ENCODE measurements around the gene POLR3H.

Gene POLR3H

DNA sequence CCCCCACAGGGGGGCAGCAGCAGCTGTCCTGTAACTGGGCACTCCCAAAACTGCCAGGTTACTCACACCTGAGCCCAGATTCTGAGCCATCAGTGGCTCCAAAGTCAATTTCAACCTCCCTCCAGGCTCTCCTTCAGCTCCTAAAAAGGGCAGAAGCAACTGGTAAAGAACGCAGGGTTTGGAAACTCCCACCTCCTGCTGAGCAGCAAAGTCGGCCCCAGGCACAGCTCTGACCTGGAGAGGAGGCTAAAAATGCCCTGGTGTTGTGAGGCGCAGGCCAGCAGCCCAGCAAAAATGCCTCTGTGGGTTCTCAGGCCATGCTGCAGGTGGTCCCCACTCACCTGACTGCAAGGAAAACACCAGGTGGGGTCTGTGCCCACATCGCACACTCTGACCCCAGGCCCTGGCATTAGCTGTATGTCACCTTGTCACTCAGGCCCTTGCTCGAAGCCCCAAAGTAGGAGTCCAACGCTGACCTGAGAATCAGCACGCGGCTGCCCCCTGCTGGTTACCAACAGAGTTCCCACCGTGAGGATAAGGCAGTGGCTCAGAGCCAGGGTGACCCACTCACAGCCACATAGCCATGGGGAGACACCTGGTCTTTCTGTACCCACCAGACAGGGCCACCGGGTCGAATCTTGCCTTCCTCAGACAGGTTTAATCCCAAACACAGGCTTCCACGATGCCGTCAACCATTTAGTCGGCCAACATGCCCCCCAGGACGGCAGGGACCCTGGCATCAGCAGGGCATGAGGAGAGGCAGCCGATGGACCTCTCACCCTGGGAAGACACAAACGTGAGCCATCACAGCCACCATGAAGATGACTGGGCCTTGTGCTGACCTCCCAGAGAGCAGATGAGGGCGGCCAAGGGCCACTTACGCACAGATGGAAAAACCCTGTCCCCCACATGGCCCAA is 11.1 kb downstream of the POLR3H start:
- Histone ChIP-seq H3K9ac (ENCODE audit: low read depth, low read length) (no peak overlapping the region), H3K4me1 (ENCODE audit: control insufficient read depth, insufficient read depth, low read length) (no peaks in the 10 kb centered on the region), H3K36me3 (ENCODE audit: insufficient read depth, low read length) (peaks cover 53% of the 10 kb centered on the region), H3K27me3 (ENCODE audit: control insufficient read depth, insufficient read depth, low read length) (no peaks in the 10 kb centered on the region), H3K9me3 (replicated peaks; ENCODE audit: low read length) (no peaks in the 10 kb centered on the region), H3K4me2 (ENCODE audit: low read length) (no peak overlapping the region), H3K4me3 (ENCODE audit: low read length) (no peak overlapping the region)

DNA sequence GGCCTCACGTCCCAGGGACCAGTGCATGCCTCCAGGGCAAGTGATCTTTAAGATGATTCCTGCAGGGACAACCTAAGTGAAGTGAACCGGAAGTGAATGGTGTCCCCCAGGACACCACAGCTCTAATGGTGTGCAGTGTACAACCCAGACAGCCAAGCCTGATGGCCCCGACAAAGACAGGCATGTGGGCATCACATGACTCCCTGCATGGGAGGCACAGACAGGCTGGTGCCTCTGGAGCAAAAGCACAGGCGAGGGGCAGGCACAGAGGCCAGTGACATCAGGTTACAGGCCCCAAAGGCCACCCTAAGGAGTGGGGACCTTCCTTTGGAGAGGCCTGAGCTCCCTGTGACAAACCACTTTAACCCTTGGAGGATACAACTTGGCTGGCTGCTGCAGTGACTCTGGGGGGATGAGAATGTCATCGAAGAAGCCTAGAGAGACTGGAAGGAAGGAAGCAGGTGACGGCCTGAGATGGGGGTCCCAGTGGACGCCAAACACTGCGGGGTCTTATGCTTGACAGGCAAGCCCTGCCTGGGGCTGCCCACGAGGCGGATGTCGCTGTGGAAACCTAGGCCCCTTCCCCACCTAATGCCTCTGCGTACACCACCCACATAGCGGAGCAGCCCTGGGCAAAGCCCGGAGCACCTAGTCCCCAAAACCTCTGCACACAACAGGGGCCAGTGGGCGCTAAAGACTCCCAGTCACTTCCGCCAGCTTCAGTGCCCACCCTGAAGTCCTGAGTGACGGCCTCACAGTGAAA is 12.4 kb downstream of the POLR3H start:
- peaks cover 58% of the 10 kb centered on the region for H3K36me3 ChIP-seq (ENCODE audit: insufficient read depth, low read length)
- H3K4me3 ChIP-seq (ENCODE audit: low read length): no peak overlapping the region
- no peak overlapping the region for H3K4me2 ChIP-seq (ENCODE audit: low read length)

DNA sequence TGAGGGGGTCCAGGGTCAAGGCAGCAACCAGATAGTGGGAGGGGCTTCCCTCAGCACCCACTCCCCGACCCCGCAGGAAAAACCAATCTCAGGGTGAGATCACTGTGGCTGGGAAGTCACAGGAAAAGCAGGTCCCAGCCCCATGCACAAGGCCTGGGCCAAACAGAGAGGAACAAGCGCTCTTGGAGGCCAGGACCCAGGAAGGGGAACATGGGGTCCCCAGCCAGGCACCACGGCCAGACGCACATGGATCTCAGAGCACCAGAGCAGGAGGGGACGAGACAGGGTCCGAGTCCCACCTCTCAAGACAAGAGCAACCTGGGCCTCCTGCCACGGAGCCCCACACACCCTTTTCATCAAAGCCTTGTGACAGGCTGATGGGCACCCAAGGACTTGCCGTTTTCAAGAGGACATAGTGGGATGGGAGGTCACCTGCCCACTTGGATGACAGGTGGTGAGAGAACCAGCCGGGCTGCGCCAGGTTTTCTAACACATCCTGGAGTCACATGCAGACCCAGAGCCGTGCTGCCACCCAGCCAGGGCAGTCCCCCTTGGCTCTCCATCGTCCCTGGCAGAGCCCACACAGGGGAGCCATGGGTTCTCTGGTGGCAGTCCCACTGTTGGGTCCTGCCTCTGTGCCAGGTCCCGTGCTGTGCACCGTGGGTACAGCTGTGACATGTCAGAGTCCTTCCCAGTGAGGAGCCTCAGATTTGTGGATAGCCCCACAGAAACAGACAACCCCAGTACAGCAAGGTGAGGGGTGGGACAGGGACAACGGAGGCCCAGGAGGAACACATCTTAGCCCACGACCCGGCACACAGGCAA is 13.2 kb downstream of the POLR3H start:
- Histone ChIP-seq H3K4me1 (ENCODE audit: control insufficient read depth, insufficient read depth, low read length) (no peaks in the 10 kb centered on the region), H3K36me3 (ENCODE audit: insufficient read depth, low read length) (peaks cover 66% of the 10 kb centered on the region), H3K9me3 (replicated peaks; ENCODE audit: low read length) (no peaks in the 10 kb centered on the region), H3K27me3 (ENCODE audit: control insufficient read depth, insufficient read depth, low read length) (no peaks in the 10 kb centered on the region), H3K4me2 (ENCODE audit: low read length) (no peak overlapping the region), H3K9ac (ENCODE audit: low read depth, low read length) (no peak overlapping the region), H3K4me3 (ENCODE audit: low read length) (no peak overlapping the region)

More for the DNA sequence above, 12.4 kb downstream of the POLR3H start:
- Histone ChIP-seq H3K4me1 (ENCODE audit: control insufficient read depth, insufficient read depth, low read length) (no peaks in the 10 kb centered on the region), H3K9me3 (replicated peaks; ENCODE audit: low read length) (no peaks in the 10 kb centered on the region), H3K27me3 (ENCODE audit: control insufficient read depth, insufficient read depth, low read length) (no peaks in the 10 kb centered on the region), H3K9ac (ENCODE audit: low read depth, low read length) (no peak overlapping the region)

DNA sequence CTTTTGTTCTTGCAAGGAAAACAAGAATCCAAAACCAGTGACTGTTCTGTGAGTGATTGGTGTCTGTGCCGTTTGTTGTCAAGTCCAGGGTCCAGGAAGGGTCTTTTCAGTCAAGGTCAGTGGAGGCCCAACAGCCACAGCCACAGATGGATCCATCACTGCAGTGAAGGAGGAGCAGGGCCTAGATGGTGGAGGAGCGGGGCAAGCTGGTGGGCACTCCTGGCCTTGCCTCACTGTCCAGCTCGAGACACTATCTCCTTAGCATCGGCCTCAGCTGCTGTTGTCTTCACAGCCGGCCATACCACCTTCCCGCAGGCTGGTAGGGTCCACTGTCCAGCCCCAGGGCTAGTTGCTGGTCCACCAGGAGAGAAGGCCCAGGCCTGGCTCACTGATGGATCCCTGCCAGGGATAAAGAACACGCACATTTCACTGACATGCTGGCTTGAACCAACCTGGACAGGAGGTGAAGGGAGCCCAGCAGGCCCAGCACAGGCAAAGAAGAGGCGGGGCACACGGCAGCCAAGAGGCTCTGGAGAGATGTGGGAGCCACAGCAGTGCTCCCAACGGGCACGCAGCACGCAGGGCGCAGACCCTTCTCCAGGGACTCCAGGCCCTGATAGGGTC is 15.2 kb downstream of the POLR3H start:
- H3K4me3 ChIP-seq (ENCODE audit: low read length): no peak overlapping the region
- no peak overlapping the region for H3K9ac ChIP-seq (ENCODE audit: low read depth, low read length)
- H3K36me3 ChIP-seq (ENCODE audit: insufficient read depth, low read length): peaks cover 82% of the 10 kb centered on the region
- peaks cover 9% of the 10 kb centered on the region for H3K4me1 ChIP-seq (ENCODE audit: control insufficient read depth, insufficient read depth, low read length)
- H3K27me3 ChIP-seq (ENCODE audit: control insufficient read depth, insufficient read depth, low read length): no peaks in the 10 kb centered on the region
- H3K4me2 ChIP-seq (ENCODE audit: low read length): no peak overlapping the region
- H3K9me3 ChIP-seq (replicated peaks; ENCODE audit: low read length): no peaks in the 10 kb centered on the region

DNA sequence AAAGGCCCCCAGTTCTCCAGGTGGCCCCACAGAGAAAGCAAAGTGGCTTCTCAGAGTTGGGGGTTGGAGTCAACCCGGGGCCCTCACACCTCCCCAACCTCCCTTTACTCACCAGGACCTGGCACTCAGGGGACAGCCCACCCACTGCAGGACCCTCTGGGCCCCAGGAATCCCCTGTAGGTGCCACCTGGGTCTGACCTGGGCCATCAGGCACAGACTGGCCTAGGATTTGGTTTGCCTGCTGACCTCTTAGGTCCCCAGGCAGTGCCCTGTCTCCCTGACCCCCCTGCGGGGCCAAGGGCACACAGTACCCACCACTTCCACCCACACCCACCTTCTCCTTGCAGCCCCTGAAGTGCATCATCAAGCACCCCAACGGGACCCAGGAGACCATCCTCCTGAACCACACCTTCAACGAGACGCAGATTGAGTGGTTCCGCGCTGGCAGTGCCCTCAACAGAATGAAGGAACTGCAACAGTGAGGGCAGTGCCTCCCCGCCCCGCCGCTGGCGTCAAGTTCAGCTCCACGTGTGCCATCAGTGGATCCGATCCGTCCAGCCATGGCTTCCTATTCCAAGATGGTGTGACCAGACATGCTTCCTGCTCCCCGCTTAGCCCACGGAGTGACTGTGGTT is 16.0 kb downstream of the POLR3H start:
- Histone ChIP-seq H3K36me3 (ENCODE audit: insufficient read depth, low read length) (peaks cover 79% of the 10 kb centered on the region), H3K9ac (ENCODE audit: low read depth, low read length) (no peak overlapping the region)

DNA sequence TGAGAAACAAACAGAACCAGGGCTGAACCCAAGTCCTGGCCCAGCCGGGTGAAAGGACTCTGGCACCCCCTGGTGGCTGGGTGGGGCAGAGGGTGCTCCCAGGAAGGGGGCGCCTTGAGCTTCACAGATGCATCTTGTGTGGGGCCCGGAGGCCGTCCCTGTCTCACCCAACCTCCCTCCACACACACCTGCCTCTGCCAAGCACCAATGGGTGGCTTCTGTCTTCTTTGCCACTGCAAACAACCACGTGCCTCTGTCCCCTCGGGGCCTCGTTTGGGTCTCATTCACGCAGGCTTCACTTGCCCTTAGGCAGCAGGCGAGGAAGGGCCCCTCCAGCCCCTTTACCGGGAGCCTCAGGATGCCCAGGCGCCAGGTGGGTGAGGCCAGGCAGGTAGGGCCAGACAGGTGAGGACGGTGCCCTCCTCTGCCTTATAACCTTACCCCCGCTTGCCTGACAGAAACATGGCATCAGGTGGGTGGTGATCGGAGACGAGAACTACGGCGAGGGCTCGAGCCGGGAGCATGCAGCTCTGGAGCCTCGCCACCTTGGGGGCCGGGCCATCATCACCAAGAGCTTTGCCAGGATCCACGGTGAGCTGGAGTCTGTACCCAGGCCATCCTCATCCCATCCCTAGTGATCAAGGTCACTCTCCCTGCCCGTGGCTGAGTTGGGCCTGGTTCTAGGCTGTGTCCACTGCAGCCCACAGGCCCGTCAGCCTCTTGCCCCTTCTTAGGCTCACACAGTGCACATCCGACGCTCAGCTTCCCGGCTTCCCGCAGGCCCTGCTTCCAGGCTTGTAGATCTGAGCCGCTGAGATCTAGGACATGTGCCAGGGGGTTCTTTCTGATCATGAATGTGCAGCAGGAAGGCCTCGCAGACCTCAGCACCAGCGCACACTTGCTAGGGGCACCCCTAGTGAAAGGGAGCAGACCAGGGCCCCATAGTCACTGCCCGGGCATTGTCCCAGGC is 17.2 kb downstream of the POLR3H start:
- Histone ChIP-seq H3K9me3 (replicated peaks; ENCODE audit: low read length) (no peaks in the 10 kb centered on the region), H3K4me2 (ENCODE audit: low read length) (no peak overlapping the region), H3K36me3 (ENCODE audit: insufficient read depth, low read length) (peaks cover 76% of the 10 kb centered on the region), H3K9ac (ENCODE audit: low read depth, low read length) (no peak overlapping the region), H3K4me1 (ENCODE audit: control insufficient read depth, insufficient read depth, low read length) (peaks cover 18% of the 10 kb centered on the region), H3K27me3 (ENCODE audit: control insufficient read depth, insufficient read depth, low read length) (no peaks in the 10 kb centered on the region), H3K4me3 (ENCODE audit: low read length) (no peak overlapping the region)

More for the DNA sequence above, 16.0 kb downstream of the POLR3H start:
- Histone ChIP-seq H3K4me2 (ENCODE audit: low read length) (no peak overlapping the region), H3K9me3 (replicated peaks; ENCODE audit: low read length) (no peaks in the 10 kb centered on the region), H3K4me1 (ENCODE audit: control insufficient read depth, insufficient read depth, low read length) (peaks cover 17% of the 10 kb centered on the region), H3K27me3 (ENCODE audit: control insufficient read depth, insufficient read depth, low read length) (no peaks in the 10 kb centered on the region), H3K4me3 (ENCODE audit: low read length) (no peak overlapping the region)

DNA sequence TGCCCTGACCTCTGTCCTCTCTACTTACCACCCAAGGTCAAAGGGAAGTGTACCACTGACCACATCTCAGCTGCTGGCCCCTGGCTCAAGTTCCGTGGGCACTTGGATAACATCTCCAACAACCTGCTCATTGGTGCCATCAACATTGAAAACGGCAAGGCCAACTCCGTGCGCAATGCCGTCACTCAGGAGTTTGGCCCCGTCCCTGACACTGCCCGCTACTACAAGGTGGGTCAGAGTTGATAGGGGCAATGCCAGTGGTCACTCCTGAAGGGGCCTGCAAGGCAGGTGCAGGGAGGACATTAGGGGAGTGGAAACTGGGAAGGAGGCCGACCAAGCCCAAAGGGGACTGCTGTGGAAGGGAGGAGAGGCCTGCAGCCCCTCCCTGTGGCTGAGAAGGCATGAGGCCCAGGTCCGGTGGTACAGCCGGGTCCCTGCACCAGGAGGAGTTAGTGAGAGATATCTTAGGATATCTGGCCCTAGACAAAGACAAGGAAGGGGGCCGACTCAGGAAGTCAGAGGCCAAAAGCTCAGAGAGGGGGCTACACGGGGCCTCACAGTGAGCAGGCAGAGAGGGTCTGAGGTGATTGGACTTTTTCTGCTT is 17.9 kb downstream of the POLR3H start:
- Histone ChIP-seq H3K27me3 (ENCODE audit: control insufficient read depth, insufficient read depth, low read length) (no peaks in the 10 kb centered on the region), H3K4me2 (ENCODE audit: low read length) (no peak overlapping the region), H3K9ac (ENCODE audit: low read depth, low read length) (no peak overlapping the region), H3K4me1 (ENCODE audit: control insufficient read depth, insufficient read depth, low read length) (peaks cover 18% of the 10 kb centered on the region), H3K4me3 (ENCODE audit: low read length) (no peak overlapping the region), H3K9me3 (replicated peaks; ENCODE audit: low read length) (no peaks in the 10 kb centered on the region), H3K36me3 (ENCODE audit: insufficient read depth, low read length) (peaks cover 68% of the 10 kb centered on the region)

DNA sequence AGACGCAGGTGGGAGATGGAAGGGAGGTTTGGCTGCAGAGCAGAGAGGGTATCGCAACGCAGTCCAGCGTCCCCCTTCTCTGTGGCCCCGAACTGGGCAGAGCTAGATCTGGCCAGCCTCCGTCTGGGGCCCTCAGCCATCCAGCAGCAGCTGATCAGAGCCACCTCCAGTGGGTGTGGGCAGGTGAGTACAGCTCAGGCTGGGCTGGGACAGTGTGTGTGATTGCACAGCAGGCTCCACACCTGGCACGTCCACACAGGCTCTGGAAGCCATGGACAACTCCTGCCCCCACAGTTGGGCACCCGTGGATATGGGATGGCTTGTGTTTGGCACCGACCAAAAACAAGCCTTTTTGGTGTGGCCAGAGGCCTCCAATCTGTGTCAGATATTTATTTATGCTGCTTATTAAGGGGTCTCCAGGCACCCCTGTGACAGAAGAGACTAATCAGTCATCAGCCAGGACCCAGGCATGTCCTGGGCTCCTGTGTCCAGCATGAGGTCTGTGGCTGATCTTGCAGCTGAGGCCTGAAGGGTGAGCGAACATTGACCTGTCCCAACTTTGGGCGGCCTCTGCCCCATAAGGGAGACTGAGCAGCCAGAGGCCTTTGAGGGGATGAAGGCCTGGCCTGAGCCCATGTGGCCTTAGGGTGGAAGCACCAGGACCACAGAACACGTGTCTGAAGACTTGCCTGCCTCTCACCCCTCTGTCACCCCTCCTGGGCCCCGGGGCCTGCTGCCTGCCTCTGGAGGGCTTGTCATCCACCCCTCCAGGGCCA is 18.6 kb downstream of the POLR3H start:
- no peak overlapping the region for H3K9ac ChIP-seq (ENCODE audit: low read depth, low read length)
- no peak overlapping the region for H3K4me3 ChIP-seq (ENCODE audit: low read length)
- no peaks in the 10 kb centered on the region for H3K27me3 ChIP-seq (ENCODE audit: control insufficient read depth, insufficient read depth, low read length)
- H3K9me3 ChIP-seq (replicated peaks; ENCODE audit: low read length): no peaks in the 10 kb centered on the region
- H3K36me3 ChIP-seq (ENCODE audit: insufficient read depth, low read length): peaks cover 64% of the 10 kb centered on the region
- H3K4me1 ChIP-seq (ENCODE audit: control insufficient read depth, insufficient read depth, low read length): peaks cover 18% of the 10 kb centered on the region
- H3K4me2 ChIP-seq (ENCODE audit: low read length): no peak overlapping the region

DNA sequence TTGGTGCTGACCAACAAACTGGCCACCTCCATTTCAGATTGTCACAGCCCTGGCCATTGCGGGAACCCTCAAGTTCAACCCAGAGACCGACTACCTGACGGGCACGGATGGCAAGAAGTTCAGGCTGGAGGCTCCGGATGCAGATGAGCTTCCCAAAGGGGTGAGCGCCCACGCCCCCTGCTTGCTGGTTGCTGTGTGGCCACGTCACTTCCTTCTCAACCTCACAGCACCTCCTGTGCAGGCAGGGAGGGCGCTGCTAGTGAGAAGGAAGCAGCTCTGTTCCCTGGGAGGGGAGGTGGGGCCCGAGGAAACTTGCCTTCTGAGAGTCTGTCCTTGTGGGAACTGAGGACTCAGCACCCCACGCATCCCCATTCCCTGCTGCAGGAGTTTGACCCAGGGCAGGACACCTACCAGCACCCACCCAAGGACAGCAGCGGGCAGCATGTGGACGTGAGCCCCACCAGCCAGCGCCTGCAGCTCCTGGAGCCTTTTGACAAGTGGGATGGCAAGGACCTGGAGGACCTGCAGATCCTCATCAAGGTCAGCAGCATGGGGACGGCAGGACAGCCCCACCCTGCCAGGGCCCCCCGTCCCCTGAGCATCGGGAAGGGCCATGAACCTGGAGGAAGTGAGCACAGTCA is 19.3 kb downstream of the POLR3H start:
- Histone ChIP-seq H3K9me3 (replicated peaks; ENCODE audit: low read length) (no peaks in the 10 kb centered on the region), H3K9ac (ENCODE audit: low read depth, low read length) (no peak overlapping the region), H3K4me1 (ENCODE audit: control insufficient read depth, insufficient read depth, low read length) (peaks cover 18% of the 10 kb centered on the region), H3K36me3 (ENCODE audit: insufficient read depth, low read length) (peaks cover 57% of the 10 kb centered on the region), H3K27me3 (ENCODE audit: control insufficient read depth, insufficient read depth, low read length) (no peaks in the 10 kb centered on the region), H3K4me2 (ENCODE audit: low read length) (no peak overlapping the region), H3K4me3 (ENCODE audit: low read length) (no peak overlapping the region)
